Esophagus muscularis mucosa (tissue), 4 donors: ENCODE measurements around the gene KCNIP3. TPM values are rescaled to one million over a fixed set of nuclear protein-coding genes. Genes with fewer than 3 reads are reported as not detected.
A peak's percentile ranks its signal among the peaks of the same experiment; 100 is the strongest.

ENCODE experiments used
- DNase-seq: peaks from one replicate; pipeline ENCODE4 v3.0.0-alpha.2; 2017; ENCODE audit errors: extremely low spot score
- H3K27ac ChIP-seq, 4 donors: fragments of 200-600 bp; sonication (generic); replicated peaks in 1 of 4; 1 replicate in 3 of 4; 2 replicates in 1 of 4; pipeline ENCODE4 v1.5.1; 2016 to 2019; ENCODE audit warnings: mild to moderate bottlenecking in 1 of 4
- H3K27me3 ChIP-seq, 4 donors: fragments of 200-600 bp; sonication (generic); one replicate each; pipeline versions ENCODE4 v1.5.1 to v1.6.0; 2016 to 2019
- H3K36me3 ChIP-seq, 4 donors: fragments of 200-600 bp; sonication (generic); one replicate each; pipeline ENCODE4 v1.5.1; 2016 to 2019
- H3K4me1 ChIP-seq, 4 donors: fragments of 200-600 bp; sonication (generic); one replicate each; pipeline ENCODE4 v1.5.1; 2016 to 2019
- H3K4me3 ChIP-seq, 4 donors: fragments of 200-600 bp; sonication (generic); 1 replicate in 2 of 4; 2 replicates in 2 of 4; pipeline ENCODE4 v1.5.1; 2016 to 2019; ENCODE audit warnings: mild to moderate bottlenecking in 4 of 4, moderate library complexity in 1 of 4
- H3K9me3 ChIP-seq, 4 donors: fragments of 200-600 bp; sonication (generic); 1 replicate in 3 of 4; 2 replicates in 1 of 4; pipeline ENCODE4 v1.5.1; 2016 to 2019
- EP300 ChIP-seq: sonication (generic); formaldehyde crosslinking; IDR thresholded peaks from one replicate; pipeline ENCODE4 v1.6.1; 2017; ENCODE audit warnings: antibody characterized with exemption
- POLR2A ChIP-seq: fragments of 450-650 bp; IDR thresholded peaks from one replicate; pipeline ENCODE4 v1.6.1; 2017; ENCODE audit warnings: antibody characterized with exemption, moderate library complexity, mild to moderate bottlenecking, low read depth
- POLR2AphosphoS5 ChIP-seq, 2 donors: sonication (generic); formaldehyde crosslinking; IDR thresholded peaks; one replicate each; pipeline ENCODE4 v1.6.1; 2017; ENCODE audit warnings: antibody characterized with exemption in 2 of 2
- WGBS: methylation state at CpG from one replicate; pipeline ENCODE4 v1.1.5; 2018; 5-methylcytosine and 5-hydroxymethylcytosine counted together
- intact Hi-C: fragments of 100-400 bp; cut with DNase I; formaldehyde crosslinking; loops from one replicate; pipeline ENCODE4 v1.15.1; 2023
- total RNA-seq, 4 donors: library from RNA; depleted of rRNA; stranded (reverse); fragments of >200 nt; gene quantifications; one replicate each; pipeline versions ENCODE4 v1.1.0 to v1.2.1, GENCODE V29; 2016
- TF ChIP-seq, protein P1 (sequence below), 3 experiments: fragments of 200-600 bp in 2 of 3; fragments of 450-650 bp in 1 of 3; sonication (generic) in 2 of 3; IDR thresholded peaks; one replicate each; pipeline ENCODE4 v1.5.1; 2017 to 2019; ENCODE audit warnings: antibody characterized with exemption in 3 of 3, mild to moderate bottlenecking in 2 of 3, moderate library complexity in 1 of 3

Gene KCNIP3
- total RNA-seq, 4 donors from 2014 or later: 15.8 to 29.9 (median 23.0) TPM

GRCh38 chr2:95331606-95332005 lies 34.5 kb downstream of the KCNIP3 start:
- H3K4me3 ChIP-seq: no peak overlapping the region
- no peak overlapping the region for H3K27ac ChIP-seq
- WGBS: 87% methylated on average over 8 of the region's 10 CpGs
- H3K4me1 ChIP-seq: peaks cover 0 to 14% (median 5%) of the 10 kb centered on the region in 4 donors
- no peaks in the 10 kb centered on the region for H3K27me3 ChIP-seq
- TF ChIP-seq POLR2A (no peak), EP300 (no peak), POLR2AphosphoS5 (IDR thresholded peaks at IDR 0.05) (no peak)
- TF ChIP-seq, protein P1, sequence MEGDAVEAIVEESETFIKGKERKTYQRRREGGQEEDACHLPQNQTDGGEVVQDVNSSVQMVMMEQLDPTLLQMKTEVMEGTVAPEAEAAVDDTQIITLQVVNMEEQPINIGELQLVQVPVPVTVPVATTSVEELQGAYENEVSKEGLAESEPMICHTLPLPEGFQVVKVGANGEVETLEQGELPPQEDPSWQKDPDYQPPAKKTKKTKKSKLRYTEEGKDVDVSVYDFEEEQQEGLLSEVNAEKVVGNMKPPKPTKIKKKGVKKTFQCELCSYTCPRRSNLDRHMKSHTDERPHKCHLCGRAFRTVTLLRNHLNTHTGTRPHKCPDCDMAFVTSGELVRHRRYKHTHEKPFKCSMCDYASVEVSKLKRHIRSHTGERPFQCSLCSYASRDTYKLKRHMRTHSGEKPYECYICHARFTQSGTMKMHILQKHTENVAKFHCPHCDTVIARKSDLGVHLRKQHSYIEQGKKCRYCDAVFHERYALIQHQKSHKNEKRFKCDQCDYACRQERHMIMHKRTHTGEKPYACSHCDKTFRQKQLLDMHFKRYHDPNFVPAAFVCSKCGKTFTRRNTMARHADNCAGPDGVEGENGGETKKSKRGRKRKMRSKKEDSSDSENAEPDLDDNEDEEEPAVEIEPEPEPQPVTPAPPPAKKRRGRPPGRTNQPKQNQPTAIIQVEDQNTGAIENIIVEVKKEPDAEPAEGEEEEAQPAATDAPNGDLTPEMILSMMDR (IDR thresholded peaks at IDR 0.05): no peak
- H3K36me3 ChIP-seq: no peaks in the 10 kb centered on the region
- intact Hi-C loops: no loop called here
- DNase-seq: no peak
- H3K9me3 ChIP-seq: no peaks in the 10 kb centered on the region

GRCh38 chr2:95332036-95332435 lies 34.9 kb downstream of the KCNIP3 start:
- intact Hi-C loops: no loop called here
- TF ChIP-seq, protein P1 (IDR thresholded peaks at IDR 0.05): no peak
- TF ChIP-seq POLR2A: no peak
- no peak for TF ChIP-seq POLR2AphosphoS5 (IDR thresholded peaks at IDR 0.05)
- no peak for TF ChIP-seq EP300
- Histone ChIP-seq H3K36me3 (no peaks in the 10 kb centered on the region), H3K4me3 (no peak overlapping the region), H3K9me3 (no peaks in the 10 kb centered on the region), H3K4me1 (peaks cover 0 to 14% (median 5%) of the 10 kb centered on the region in 4 donors), H3K27me3 (no peaks in the 10 kb centered on the region), H3K27ac (no peak overlapping the region)
- no peak for DNase-seq
- WGBS: 97% methylated on average over 8 of the region's 8 CpGs

- peaks cover 0 to 14% (median 5%) of the 10 kb centered on the region in 4 donors for H3K4me1 ChIP-seq
- H3K27me3 ChIP-seq: no peaks in the 10 kb centered on the region
- DNase-seq: no peak
- 79% methylated on average over 5 of the region's 7 CpGs for WGBS
- TF ChIP-seq, protein P1 (IDR thresholded peaks at IDR 0.05): no peak
- TF ChIP-seq POLR2AphosphoS5 (IDR thresholded peaks at IDR 0.05) (no peak), EP300 (no peak), POLR2A (no peak)
- intact Hi-C loops: no loop called here
- no peaks in the 10 kb centered on the region for H3K9me3 ChIP-seq
- no peaks in the 10 kb centered on the region for H3K36me3 ChIP-seq
- no peak overlapping the region for H3K4me3 ChIP-seq
- no peak overlapping the region for H3K27ac ChIP-seq
Observed at GRCh38 chr2:95333056-95333455, 35.9 kb downstream of the KCNIP3 start.

GRCh38 chr2:95333888-95334338 lies 36.8 kb downstream of the KCNIP3 start:
- H3K36me3 ChIP-seq: no peaks in the 10 kb centered on the region
- intact Hi-C loops: no loop called here
- H3K27ac ChIP-seq: peak overlapping the region in 2 of 4 donors; percentile 30 to 34
- H3K9me3 ChIP-seq: no peaks in the 10 kb centered on the region
- DNase-seq: no peak
- H3K4me3 ChIP-seq: no peak overlapping the region
- peaks cover 0 to 14% (median 5%) of the 10 kb centered on the region in 4 donors for H3K4me1 ChIP-seq
- WGBS: 72% methylated on average over 11 of the region's 11 CpGs
- H3K27me3 ChIP-seq: no peaks in the 10 kb centered on the region
- no peak for TF ChIP-seq EP300
- peak in 1 of 2 donors; percentile 44 for TF ChIP-seq POLR2AphosphoS5 (IDR thresholded peaks at IDR 0.05)
- TF ChIP-seq, protein P1 (IDR thresholded peaks at IDR 0.05): no peak
- no peak for TF ChIP-seq POLR2A
